Measurements from ENCODE around the gene TTLL5. TPM values are rescaled to one million over a fixed set of nuclear protein-coding genes. Genes with fewer than 3 reads are reported as not detected.
A peak's percentile ranks its signal among the peaks of the same experiment; 100 is the strongest.
"Not testable (repeated sequence)": the region's sequence is repeated elsewhere in the genome, so short reads cannot be mapped to it uniquely, and the experiment has no call there.

TTLL5 gene
- total RNA-seq, 1 experiment from 2014 or later, result 16.1 TPM

- no peak for DNase-seq (ENCODE audit: low spot score)
These were observed 174.2 kb downstream of the TTLL5 start for GRCh38 chr14:75835156-75835725.

GRCh38 chr14:75835737-75836136 lies 174.7 kb downstream of the TTLL5 start:
- DNase-seq (ENCODE audit: low spot score), result no peak

- no peak for DNase-seq (ENCODE audit: low spot score)
These were observed 176.2 kb downstream of the TTLL5 start for GRCh38 chr14:75837151-75837787.

GRCh38 chr14:75840911-75841310 lies 179.9 kb downstream of the TTLL5 start:
- no peak for DNase-seq (ENCODE audit: low spot score)

- no peak for DNase-seq (ENCODE audit: low spot score)
These were observed 181.5 kb downstream of the TTLL5 start for GRCh38 chr14:75842551-75842950.

- DNase-seq (ENCODE audit: low spot score), result no peak
These were observed 183.4 kb downstream of the TTLL5 start for GRCh38 chr14:75844486-75844885.

GRCh38 chr14:75845136-75845804 lies 184.2 kb downstream of the TTLL5 start:
- DNase-seq (ENCODE audit: low spot score), result no peak

GRCh38 chr14:75846694-75847093 lies 185.6 kb downstream of the TTLL5 start:
- DNase-seq (ENCODE audit: low spot score), result not testable (repeated sequence)

GRCh38 chr14:75847584-75847983 lies 186.5 kb downstream of the TTLL5 start:
- no peak for DNase-seq (ENCODE audit: low spot score)

GRCh38 chr14:75848167-75848913 lies 187.3 kb downstream of the TTLL5 start:
- no peak for DNase-seq (ENCODE audit: low spot score)

- DNase-seq (ENCODE audit: low spot score), result no peak
These were observed 188.4 kb downstream of the TTLL5 start for GRCh38 chr14:75849300-75849895.

- DNase-seq (ENCODE audit: low spot score), result no peak
These were observed 190.5 kb downstream of the TTLL5 start for GRCh38 chr14:75851574-75851866.

GRCh38 chr14:75854111-75854799 lies 193.2 kb downstream of the TTLL5 start:
- no peak for DNase-seq (ENCODE audit: low spot score)

- no peak for DNase-seq (ENCODE audit: low spot score)
These were observed 196.2 kb downstream of the TTLL5 start for GRCh38 chr14:75857199-75857598.

GRCh38 chr14:75858362-75858761 lies 197.3 kb downstream of the TTLL5 start:
- DNase-seq (ENCODE audit: low spot score), result no peak

GRCh38 chr14:75859746-75860145 lies 198.7 kb downstream of the TTLL5 start:
- no peak for DNase-seq (ENCODE audit: low spot score)

- no peak for DNase-seq (ENCODE audit: low spot score)
These were observed 199.6 kb downstream of the TTLL5 start for GRCh38 chr14:75860561-75861160.

GRCh38 chr14:75861161-75861621 lies 200.1 kb downstream of the TTLL5 start:
- peak; percentile 23 for DNase-seq (ENCODE audit: low spot score)

GRCh38 chr14:75863221-75863620 lies 202.2 kb downstream of the TTLL5 start:
- no peak for DNase-seq (ENCODE audit: low spot score)

- no peak for DNase-seq (ENCODE audit: low spot score)
These were observed 203.3 kb downstream of the TTLL5 start for GRCh38 chr14:75864352-75864751.

- DNase-seq (ENCODE audit: low spot score), result no peak
These were observed 204.5 kb downstream of the TTLL5 start for GRCh38 chr14:75865531-75865930.

All from H4 (cell line).